HG03442 (cell line): ENCODE data around the gene ANKS1A.

Experiments used
- ATAC-seq: cut with Tn5 transposase; IDR thresholded peaks from one replicate; pipeline ENCODE4 v1.9.1; 2021; ENCODE audit warnings: mild to moderate bottlenecking, moderate library complexity; ENCODE audit not compliant: unreplicated experiment

The ANKS1A gene

GRCh38 chr6:35017411-35018181, 128.5 kb downstream of the ANKS1A start:
- no peak for ATAC-seq

DNA sequence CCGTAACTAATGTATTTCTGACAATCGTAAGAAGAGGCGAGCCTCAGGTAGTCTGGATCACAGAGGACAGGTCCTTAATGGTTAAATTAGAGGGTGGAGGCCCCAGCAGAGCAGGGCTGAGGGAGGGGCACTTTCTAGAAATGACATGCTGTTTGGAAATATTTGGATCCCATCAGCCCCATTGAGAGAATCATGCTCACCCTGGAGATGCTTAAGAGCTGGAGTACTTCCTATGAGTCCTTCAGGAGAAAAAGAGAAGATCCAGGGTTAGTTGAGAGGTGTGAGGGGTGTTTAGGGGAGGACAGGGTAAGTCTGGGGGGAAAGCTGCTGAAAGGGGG, 129.1 kb downstream of the ANKS1A start:
- no peak for ATAC-seq

- ATAC-seq = no peak
These were observed 129.7 kb downstream of the ANKS1A start for GRCh38 chr6:35018746-35019145.

- ATAC-seq = no peak
These were observed 130.1 kb downstream of the ANKS1A start for GRCh38 chr6:35019171-35019570.

DNA sequence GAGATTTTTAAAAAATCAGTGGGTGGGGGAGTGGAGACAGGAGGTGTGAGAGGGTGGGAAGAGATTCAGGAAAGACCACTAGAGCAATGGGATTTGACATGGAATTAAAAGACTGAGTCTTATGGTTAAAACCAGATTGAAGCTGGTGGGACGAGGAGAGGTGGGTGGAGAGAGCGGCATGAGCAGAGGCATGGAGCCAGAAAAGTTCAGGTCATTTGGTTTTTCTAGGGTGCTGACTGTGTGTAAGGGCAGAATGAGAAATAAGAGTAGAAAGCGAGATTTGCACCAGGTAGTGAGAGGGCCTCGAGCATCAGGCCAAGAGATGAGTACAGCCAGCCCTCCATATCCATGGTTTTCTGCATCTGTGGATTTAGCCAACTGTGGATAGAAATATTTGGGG, 130.8 kb downstream of the ANKS1A start:
- ATAC-seq = no peak

DNA sequence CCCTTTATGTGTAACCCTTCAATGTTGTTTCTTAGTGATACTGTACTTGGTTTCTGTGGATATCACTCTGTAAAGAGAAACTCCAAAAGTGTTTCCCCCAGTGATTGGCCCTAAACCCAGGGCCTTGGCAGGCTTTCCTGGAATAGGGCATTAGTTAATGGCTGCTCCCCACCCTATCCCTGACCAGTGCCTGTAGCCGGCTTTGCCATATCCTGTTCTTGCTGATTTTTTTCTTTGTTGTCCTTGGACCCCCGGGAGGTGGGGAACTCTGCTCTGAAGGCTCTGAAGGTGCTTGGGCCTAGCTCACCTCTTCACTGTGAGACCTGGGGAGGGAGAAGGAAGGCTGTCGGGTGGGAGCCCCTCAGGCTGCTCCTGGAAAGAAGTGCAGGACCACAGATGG, 131.9 kb downstream of the ANKS1A start:
- ATAC-seq = no peak

DNA sequence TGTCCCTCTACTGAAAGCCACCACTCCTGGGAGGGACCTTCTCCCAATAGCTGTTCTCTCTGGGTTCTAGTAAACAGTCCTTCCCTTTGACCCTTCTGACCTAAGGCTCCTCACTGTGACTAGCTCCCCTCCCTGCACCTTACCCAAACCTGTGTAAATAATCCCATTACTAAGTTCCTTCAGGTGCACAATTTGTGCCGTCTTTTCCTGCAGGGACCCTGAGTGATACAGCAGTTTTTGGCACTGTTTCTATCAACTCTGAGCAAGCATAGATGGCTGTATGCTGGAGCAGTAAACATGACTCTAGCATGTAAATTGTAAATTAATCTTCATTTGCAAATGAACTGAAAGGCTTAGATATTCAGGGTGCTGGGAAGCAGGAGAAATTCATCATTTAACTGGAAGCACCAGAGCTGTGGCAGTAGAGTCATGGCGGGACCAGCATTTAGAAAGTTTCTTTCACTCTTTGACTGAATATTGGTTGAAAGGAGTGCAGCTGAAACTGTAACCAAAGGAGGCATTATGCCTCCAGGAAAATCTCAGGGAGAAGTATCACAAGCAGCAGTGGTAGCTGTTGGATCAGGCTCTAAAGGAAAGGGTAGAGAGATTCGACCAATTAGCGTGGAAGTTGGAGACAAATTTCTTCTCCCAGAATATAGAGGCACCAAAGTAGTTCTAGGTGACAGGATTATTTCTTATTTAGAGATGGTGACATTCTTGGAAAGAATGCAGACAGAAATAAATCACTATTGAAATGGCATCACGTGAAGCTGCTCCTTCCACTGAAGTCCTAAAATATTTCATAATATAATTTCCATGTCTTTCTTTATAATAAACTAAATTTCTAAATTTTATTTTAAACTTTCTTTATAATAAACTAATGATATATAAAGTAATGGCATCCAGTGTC, 134.3 kb downstream of the ANKS1A start:
- ATAC-seq = no peak

DNA sequence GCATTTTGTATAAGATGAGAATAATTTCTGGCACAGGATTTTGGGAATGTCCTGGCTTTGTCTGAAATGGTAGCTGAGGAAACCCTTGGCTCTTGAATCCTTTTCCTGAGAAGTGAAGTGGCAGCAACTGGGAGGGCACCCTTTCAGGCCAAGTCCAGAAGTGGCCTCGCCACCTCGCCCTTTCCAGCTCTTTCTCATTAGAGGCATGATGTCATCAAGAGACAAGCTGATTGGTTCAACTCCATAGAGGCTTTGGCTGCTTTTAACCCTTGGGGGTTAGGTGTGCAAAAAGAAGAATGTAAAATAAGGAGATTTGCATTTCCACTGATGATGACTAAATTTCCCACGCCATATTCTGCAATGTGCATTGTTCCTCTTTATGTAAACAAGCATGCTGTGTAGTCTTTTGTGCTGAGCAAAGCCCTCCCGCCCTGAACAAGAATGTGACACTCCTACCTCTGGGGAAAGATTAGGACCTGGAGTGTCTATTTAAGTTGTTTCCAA, 135.5 kb downstream of the ANKS1A start:
- no peak for ATAC-seq

DNA sequence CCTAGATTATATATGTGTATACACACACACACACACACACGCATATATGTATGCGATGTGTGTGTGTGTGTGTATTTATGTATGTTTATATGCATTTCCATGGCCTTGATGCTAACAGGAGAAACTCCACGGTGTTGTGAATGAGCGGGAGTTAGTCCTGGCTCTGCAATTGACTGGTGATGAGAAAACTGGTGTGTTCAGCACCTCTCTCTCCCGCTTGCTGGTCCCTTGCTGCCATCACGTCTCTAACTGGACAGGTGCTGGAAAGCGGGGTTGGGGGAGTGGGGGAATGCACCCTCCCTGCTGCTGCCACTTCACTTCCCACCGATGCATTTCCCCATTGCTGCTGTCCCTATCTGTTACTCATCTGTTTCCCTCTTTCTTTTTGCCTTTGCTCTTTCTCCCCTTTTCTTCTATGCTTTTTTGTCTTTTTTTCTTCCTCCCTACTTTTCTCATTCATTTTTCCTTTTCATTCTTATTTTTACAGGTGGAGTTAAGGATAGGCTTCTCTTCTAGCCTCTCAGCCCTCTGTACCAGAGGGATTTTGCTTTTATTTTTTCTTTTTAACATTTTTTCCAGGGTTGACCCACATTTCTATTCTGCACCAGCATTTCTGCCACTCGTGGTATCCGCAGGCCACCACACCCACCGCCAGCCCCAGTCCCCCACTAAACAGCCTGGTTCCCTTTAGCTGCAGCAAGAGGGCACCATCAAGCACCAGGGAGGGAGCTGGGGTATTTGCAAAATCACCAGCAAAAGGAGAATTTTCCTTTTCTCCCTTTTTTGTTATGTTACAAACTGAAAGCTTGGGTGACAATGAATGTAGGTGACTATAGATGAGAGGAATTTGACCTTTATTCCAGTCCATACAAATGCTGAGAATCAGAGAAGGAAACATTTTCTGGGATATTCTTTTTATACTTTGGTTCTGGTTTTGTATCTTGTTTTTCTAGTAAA, 136.5 kb downstream of the ANKS1A start:
- ATAC-seq = no peak

- no peak for ATAC-seq
These were observed 137.6 kb downstream of the ANKS1A start for GRCh38 chr6:35026434-35027222.

DNA sequence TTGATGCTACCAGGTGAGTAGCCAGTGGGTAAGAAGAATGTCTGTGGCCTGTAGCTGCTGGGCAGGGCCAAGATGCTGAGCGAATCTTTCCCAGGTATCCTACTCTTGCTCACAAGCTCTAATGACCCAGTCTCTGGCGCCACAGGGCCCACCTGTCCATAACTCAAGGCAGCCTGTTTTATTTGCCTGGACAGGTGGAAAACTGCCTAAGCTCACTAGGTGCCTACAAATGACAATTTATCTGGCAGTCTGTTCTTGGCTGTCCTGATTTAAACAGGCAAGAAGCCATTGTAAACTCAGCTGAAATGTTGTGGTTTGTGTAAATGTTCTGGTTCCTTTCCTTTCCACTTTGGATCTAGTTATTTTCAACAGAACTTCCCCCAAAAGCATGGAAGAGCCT, 138.8 kb downstream of the ANKS1A start:
- ATAC-seq = no peak

- no peak for ATAC-seq
These were observed 140.0 kb downstream of the ANKS1A start for GRCh38 chr6:35028781-35029769.

- ATAC-seq = no peak
These were observed 141.0 kb downstream of the ANKS1A start for GRCh38 chr6:35030099-35030498.

DNA sequence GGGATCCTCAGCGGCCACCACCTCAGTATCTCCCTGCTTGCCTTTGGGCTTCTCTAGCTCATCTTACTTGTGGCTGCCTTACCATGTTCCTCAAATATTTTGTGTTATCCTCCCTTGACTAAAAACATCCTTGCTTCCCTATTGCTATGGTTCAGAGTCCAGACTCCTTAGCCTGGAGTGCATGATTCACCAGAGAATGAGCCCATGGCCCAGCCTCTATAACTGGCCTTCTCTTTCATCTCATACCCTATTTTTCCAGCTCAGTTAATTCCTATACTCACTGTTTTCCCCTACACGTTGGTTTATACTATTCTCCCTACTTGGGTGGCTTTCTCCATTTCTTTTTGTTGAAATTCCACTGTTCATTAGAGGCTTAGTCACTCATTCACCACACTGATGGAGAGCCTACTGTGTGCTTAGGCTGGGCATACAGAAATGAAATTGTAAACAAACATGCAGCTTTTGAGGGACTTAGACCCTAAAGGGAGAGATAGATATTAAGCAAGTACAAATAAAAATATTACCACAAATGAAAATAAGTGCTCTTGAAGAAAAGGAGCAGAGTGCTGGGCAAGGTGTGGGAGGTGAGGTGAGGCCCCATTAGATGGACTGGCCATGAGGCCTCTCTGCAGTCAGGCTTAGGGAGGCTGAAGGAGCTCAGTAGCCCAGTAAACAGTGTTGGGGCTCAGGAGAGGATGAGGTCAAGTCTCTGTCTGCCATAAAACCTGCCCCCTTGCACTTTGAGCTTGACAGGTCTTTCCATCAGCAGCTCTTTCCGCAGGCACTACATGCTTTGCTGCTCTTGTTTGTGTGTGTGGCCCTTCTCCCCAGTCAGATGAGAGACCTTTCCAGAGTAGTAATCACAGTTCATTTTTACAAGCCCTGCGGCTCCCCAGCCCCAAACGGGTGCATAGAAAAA, 142.8 kb downstream of the ANKS1A start:
- no peak for ATAC-seq

DNA sequence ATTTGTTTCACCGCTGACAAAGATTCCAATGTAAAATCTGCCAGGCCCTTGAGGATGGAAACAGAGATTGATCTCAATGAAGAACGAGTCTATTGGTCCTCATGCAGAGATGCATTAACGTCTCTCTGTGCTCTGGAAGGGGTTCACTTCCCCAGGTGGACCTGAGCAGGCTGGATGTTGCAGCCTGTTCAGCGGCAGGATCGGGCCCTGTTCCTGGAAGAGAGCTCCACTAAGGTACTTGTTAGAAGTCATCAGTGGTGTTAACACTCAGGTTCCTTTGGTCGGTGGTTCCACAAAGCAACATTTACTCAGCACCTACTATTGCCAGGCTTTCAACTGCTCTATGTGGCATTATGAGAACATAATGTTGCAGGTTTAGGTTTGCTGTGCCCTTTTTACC, 144.6 kb downstream of the ANKS1A start:
- ATAC-seq = no peak

DNA sequence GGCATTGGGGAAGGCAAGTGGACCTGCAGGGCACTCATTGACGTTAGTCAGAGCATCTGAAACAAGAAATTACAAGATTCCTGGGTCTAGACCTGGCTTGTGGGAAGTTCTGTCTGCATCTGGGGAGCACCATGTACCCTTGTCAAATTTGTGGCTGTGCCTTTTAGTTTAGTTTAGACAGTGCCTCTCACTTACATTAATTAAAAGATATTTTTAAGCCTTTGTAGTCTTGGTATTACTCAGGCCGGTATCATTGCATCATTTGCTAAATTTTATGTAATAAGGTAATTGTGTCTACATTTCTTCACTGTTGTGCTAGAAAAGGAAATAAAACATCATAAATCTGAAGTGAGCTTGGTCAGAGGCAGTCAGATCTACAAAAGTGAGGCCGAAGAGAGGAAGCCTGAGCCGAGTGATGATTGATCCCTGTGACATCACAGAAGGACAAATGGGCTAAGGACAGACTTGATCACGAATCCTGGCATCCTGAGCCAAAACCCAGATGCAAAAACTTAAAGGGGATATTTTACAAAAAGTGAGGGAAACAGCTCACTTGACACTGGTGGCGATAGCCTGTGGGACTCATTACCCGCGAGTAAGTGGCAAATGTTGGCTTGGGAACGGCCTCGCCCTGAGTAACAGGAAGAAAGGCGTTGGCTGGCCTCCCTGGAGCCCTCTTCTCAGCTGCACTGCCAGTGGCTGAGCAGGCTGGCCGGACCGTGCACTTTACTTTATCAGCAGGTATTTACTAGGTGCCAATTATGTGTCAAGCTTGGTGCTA, 145.5 kb downstream of the ANKS1A start:
- ATAC-seq = no peak

DNA sequence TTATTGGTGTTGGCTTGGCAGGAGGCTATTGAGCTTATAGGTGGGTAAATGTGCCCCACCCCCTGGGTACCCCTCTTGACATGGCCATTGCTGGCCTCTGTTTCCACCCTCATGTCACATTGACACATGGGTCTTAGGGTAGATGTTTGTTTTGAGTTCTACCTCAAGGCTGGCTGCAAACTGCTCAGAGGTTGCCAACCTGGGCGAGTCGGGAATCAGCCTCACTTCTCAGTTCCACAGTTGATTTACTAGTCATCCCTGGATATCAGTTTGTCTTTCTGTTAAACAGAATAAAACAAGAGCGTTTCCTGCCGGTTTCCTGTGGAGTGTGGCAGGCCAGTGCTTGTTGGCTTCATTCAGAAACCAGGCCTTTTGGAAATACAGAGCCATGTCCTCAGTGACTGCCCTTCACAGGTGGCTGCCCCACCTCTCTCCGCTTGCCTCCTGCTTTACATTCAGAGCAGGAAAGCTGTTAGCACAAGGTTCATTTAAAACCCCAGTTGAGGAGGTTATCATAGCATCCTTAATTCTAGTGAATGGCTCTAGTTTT, 146.5 kb downstream of the ANKS1A start:
- no peak for ATAC-seq
